GM21360 (cell line): Measurements from ENCODE around the gene RAB17.

Experiments used
- ATAC-seq: cut with Tn5 transposase; IDR thresholded peaks from one replicate; pipeline ENCODE4 v1.9.1; 2021; ENCODE audit warnings: mild to moderate bottlenecking, moderate library complexity; ENCODE audit not compliant: unreplicated experiment

Gene RAB17

DNA sequence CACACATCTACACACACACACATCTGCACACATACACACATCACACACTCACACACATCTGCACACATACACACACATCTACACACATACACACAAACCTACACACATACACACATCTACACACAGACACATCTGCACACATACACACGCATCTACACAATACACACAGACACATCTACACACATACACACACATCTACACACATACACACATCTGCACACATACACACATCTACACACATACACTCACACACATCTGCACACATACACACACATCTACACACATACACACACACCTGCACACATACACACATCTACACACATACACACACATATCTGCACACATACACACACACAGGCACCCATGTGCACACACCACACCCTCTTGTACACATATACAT lies 24.6 kb downstream of the RAB17 start:
- ATAC-seq, result no peak

DNA sequence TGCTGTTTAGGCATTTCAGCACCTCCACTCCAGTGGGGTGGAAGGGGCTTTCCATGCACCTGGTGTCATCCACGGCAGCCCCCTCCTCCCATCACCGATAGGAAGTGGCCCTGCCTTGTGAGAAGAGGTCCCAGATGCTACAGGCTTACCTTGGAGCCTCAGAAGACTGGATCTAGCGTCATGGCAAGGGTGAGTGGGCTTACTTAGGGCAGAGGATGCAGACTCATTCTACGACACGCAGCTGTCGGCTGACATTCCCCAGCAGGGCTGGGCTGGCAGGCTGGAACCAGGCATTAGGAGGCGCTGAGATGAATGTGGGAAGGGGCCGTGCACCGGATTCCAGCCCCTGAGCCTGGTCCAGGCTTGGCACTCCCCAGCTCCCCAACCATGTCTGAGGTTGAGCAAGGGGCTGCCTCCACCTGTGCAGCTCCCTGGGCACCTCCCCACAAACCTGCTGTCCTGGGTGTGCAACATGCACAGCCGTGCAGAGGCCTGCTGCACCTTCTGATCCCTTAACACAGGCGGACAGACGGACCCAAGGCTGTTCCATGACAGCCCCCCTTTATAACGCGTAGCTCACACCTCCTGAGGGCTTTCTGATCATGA lies 25.9 kb downstream of the RAB17 start:
- no peak for ATAC-seq

DNA sequence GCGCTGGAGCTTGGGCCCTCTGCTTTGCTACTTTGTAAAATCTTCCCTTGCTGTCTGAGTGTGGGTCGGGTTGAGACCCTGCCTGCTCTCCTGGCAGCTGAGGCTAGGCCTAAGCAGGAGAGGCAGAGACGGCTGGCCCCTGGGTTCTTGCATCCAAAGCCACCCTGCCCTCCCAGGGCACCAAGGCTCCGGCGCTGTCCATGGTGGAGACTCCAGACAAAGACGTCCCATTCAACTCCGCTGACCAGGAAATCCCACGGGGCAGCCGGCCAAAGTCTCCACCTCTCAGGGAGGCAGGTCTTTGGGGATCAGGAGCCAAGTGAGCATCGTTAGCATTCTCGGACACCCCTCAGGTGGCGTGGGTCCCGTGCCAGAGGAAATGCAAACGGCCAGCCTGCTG lies 26.7 kb downstream of the RAB17 start:
- ATAC-seq, result no peak

DNA sequence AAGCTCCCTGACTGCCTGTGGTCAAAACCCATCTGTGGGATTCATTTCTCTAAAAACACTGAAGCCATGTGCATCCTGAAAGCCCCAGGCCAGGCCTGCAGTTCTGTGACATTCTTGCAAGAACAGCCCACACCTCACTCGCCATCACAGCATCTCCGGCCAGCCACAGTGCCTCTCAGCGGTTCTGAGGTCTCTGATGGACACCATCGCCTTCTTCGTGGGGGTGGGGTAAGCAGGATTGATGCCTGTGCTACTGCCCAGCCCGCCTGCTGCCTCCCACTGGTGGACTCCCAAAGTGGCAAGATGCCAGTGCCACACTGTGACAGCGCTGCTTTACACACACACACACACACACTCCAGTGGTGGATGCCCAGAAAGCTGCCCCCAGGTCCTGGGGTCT lies 29.3 kb downstream of the RAB17 start:
- no peak for ATAC-seq

DNA sequence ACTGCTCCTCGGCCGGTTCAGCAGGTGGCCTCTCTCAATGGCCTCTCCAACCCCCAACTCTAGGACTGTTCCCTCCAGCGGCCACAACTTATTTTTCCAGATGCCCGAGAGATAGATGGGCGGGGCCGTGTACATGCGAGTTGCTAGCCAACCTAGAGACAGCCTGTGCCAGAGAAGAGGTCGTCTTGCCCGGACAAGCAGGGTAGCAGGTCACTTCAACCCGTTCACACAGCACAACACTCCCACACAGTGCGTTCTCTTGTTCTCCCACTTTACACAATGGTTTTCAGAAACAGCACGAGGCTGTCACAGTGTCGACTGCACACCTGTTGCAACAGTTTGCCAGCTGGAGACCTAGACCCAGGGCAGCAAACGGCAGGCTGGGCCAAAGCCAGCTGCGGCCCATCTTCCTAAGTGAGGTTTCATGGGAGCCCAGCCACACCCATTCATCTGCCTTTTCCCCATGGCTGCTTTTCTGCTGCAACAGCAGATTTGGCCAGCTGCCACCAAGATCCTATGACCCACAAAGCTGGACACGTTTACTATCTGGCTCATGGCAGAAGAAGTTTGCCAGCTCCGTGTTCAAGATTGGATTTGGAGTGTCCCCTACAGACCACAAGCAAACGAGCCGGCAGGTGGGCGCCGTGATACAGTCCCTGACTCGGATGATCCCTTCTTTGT lies 31.4 kb downstream of the RAB17 start:
- no peak for ATAC-seq

DNA sequence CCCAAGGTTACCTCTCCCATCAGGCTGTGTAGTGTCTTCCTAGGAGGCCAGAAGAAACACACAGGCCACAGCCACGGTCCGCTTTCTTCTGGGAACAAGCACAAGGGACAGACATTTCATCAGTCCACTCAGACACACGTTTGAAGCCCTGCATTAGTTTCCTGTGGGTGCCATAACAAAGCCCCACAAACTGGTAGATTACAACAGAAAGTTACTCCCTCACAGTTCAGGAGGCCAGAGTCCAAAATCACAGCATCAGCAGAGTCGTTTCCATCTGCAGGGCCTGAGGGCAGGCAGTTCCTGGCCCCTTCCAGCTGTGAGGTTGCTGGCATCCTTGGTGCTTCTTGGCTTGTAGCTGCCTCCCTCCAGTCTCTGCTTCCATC lies 32.9 kb downstream of the RAB17 start:
- ATAC-seq, result peak; percentile 24

DNA sequence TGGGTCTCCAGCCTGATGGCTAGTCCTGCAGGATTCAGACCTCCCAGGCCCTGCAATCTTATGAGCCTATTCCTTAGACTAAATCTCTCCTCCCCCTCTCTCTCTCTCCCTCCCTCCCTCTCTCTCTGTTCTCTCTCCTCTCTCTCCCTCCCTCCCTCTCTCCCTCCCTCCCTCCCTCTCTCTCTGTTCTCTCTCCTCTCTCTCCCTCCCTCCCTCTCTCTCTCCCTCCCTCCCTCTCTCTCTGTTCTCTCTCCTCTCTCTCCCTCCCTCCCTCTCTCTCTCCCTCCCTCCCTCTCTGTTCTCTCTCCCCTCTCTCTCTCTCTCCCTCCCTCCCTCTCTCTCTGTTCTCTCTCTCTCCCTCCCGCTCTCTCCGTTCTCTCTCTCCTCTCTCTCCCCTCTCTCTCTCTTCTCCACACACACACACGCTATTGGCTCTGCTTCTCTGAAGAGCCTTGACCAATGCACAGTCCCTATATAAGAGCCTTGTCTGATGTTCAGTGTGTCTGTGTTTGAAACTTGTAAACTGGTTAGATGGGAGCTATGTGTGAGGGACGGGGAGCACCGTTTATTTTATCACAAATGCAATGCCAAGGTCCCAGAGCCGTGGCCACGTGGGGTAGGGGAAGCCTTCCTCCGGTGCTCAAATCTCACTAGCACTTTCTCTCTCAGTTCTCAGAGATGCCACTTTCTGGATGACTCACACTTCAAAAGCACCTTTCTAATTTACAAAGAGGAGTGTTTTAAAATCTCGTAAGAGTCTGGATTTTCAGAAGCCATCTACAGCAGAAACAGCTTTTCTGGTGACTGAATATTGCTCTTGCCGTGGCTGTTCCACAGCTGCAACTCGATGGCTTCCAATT lies 33.5 kb downstream of the RAB17 start:
- peak; percentile 92 for ATAC-seq

DNA sequence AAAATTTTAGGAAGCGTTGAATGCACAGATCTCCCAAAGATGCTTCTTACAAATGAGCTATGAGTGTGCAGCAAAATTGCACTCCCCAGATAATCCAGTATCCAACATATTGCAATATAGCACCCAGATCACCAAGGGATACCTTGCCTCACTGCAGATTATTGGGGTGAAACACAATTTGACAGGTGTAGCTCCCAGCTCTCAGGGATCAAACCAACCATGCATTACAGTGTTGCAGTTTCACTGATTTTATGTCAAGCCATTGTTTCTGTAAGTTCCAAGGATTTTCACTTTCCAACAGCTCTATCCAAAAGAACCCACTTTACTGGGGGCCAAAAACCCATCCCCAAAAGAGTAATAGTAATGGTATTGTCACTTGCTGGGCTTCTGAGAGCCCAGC lies 35.0 kb downstream of the RAB17 start:
- ATAC-seq, result no peak

DNA sequence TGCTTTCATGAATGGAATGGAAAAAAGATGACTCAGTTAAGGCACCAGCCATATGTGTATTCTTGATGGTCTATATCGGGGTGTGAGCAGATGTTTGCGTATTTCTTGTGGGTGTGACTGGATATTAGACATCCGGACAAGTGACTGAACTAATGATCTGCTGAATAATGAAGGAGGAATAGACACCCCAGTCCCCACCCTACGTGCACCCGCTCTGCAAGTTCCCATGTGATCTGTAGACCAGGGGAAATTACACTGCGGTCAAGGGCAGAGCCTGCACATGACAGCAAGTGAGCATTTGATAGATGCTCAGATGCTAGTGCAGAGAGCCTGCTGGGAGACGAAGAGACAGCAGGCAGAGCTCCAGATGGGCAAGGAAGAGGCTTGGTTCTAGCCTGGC lies 36.6 kb downstream of the RAB17 start:
- no peak for ATAC-seq

DNA sequence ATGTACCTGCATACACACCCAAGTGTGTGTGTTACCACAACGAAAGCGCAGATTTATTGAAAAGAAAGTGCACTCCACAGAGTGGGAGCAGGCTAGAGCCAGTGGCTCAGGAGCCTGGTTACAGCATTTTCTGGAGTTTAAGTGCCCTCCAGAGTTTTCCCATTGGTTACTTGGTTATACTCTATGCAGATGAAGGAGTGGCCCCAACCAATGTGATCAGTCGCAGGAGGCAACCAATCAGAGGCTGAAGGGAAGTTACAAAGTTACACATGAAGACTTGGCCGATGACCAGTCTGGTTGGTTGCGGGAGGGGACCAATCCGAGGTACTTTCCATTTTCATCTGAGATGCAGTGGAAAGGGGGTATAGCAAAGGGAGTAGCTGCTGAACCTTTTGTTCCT lies 37.6 kb downstream of the RAB17 start:
- no peak for ATAC-seq

DNA sequence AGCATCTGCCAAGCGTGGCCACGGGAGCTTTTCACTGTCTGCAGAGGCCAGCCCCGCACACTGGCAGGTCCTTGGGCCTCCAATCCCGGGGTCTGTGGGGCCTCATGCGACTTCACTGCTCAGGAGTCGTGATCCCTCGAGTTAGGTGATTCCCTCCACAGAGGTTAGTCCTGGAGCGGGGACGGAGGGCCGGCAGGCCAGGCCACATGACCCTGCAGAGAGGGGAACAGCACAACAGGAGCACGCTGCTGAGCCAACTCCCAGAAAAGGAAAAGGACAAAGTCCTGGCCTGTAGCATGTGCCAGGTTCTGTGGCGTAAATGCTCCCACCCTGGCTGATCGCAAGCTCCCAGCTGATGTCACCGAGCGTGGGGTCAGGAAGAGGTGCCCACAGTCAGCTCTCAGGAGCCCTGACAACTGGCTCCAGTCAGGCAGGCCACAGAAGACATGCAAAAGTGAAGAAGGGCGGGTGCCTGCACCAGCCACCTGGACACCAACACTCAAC lies 39.4 kb downstream of the RAB17 start:
- no peak for ATAC-seq

DNA sequence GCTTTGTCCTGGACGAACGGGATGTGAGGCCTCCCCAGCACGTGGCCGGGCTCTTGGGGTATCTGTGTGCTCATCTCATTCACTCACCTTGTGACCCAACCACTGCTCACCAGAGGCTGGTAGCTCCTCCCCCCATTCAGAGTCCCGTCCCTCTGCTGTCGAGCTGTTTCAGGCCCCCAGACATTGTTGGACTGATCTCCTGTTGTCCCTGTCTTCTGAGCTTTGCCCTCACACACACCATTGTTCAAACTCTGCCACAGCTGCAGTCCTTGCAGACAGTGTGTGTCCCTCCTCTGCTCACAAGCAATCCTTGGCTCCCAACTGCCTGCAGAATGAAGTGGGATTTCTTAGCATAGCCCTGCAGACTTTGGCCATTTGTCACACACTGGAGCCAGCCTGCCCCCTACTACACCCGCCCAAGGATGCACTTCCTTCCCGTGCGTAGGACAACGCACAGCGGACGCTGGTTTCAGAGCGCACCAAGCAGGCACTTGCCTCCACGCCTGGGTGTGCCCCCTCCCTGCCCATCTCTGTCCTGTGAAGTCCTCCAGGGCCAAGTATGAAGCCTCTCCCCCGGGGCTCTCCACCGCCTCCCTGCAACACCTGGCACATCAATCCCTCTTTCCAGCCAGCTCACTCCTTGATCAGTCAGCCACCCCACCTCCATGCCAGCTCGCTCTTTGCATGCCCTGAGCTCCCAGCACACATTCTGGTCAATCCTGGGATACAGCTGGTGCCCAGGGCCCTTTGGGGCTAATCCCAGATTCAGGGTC lies 40.7 kb downstream of the RAB17 start:
- no peak for ATAC-seq

DNA sequence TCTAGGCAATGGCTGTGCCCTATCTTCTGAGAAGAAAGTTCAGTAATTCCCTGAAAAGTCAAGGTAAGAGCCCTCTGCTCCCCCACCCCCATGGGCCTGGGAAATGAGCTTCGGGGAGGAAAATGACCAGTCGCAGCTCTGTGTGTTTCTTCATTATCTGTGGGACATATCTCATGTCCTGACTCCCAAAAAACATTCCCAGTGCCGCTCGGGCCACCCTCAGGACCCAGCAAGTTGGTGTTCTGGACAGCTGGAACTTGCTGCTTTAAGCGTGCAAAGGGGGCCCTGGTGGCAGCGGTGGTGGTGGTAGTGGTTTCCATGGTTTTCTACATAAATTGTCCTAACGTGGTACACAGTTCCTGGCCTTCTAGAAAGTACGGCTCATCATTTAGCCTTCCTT lies 41.3 kb downstream of the RAB17 start:
- no peak for ATAC-seq

DNA sequence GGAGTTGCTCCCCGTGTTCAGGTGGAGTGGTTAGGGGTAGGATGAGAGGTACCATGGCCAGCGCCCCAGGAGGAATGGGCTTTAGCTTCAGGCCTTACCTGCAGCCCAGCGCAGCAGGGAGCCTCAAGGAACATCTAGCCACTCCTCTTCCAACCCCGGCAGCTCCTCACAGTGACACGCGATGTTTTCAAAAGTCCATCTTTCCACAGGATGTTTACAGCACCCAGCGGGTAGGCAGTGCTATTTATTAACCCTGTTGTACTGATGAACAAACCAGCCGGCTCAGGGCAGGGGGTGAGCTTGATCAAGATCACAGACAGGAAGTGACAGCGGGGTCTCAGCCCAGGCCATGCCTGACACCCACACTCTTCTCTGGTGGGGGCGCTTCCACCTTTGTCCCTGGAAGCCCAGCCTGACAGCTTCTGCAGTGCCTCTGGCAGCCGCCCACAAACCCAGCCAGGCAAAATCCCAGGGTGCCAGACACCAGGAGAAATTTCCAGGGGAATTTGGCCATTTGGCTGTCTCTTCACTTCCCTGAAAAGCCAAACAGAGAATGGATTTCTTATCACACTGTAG lies 42.6 kb downstream of the RAB17 start:
- ATAC-seq, result no peak

DNA sequence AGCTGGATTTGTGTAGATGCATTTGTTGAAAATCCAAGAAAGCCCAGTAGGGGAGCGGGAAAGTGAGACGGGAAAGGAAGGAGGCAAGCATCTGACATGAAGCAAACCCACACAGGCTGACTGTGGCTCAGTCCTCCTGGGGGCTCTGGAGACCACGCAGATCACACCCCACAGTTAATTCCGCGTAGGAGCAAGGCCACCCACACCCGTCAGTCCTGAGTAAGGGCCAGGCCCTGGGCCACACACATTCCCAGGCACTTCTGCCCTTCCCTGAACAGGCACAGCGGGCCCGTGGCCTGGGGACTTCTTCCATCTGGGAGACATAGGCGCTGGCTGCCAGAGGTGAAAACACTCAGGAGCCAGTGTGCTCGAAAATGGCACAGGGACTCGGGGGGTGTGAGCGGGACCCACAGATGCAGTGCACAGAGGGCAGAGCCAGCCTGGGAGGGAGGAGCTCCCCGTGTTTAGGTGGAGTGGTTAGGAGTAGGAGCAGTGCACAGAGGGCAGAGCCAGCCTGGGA lies 43.6 kb downstream of the RAB17 start:
- ATAC-seq, result no peak

DNA sequence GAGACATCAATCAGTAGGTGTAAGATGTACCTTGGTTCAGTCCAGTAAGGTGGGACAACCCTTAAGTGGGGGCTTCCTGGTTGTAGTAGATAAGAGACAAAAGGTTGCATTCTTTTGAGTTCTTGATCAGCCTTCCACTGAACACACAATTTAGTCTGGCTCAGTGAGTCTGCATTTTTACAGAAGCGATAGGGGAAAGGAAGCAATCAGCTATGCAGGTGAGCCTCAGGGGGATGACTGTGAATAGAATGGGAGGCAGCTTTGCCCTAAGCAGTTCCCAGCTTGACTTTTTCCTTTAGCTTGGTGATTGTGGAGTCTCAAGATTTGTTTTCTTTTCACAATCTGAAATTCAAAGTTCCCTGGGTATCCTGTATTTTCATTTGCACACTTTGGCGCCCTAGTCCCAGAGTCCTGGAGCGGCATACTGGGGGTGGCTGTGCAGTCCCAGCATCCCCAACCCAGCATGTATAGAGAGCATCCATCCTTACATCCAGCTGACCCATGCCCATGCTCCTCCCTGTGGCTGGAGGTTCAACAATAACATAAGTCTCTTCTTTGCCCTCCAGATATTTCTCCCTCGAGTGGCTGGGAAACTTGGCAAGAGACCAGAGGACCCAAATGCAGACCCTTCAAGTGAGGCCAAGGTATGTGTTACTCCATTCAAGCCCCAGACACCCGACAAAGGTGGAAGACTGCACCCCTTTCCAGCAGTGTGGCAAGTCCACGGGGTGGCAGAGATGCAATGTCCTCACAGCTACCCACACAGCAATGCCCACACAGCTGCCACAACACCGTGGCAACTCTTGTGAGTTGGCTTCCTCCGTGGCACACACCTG lies 44.3 kb downstream of the RAB17 start:
- no peak for ATAC-seq

DNA sequence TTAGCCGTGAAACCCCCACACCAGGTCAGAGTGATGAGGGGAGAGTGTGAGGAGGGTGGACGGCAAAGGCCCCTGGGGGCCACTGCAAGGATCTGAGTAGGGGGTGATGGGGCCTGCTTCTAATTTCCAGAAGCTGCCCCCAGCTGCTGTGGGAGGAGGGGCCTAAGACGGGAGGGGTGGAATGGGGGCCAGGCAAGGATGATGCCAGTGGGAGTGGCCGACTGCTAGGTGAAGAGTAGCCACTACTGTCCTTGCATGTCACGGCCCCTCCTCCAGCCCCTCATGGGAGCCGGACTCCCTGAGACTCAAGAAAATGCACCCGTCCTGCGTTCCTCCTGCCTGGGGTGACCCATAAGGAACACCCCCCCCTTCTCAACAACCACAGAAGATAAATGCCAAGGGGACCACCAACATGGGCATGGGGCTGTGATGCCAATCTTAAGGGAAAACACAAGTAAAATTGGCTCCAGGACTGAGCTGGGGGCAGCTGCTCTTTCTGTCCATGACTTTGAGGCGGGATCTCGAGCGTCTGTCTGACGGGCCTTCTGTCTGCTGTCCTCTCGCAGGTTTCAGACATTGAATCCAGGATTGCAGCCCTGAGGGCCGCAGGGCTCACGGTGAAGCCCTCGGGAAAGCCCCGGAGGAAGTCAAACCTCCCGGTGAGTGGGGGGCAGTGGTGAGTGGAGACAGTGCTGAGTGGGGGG lies 48.4 kb downstream of the RAB17 start:
- ATAC-seq, result no peak

DNA sequence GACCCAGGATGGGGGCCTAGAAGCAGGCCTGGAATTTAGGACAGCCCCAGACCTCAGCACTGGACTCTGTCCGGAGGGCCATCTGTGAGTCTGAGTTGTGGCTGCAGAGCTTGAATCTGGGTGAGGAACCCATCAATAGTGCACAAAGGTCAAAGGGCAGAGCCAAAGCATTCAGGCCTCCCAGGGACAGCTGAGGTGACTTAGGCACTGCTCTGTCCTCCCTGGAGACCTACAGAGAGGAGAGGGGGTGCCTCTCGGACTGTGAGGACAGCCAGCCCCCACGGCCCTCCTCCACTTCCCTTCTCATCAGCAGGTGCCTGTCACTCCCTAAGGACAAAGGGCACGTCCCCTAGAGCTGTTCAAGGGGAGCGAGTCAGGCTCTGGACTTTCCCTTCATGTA lies 49.3 kb downstream of the RAB17 start:
- no peak for ATAC-seq

DNA sequence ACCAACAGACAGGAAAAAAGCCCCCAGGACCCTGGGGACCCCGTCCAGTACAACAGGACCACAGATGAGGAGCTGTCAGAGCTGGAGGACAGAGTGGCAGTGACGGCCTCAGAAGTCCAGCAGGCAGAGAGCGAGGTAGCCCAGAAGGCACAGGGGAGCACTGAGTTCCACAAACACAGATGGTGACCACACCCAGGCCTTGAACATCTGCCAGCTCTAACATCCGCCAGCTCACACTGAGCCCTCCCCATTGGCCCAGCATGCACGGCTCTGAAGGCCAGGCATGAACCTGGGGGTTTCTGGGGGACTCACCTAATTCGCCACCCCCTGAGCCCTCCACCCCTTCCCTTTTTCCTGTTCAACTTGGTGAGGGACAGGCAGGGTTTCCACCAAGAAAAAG lies 49.7 kb downstream of the RAB17 start:
- no peak for ATAC-seq
